NCI-H82 treated with DMSO at 0.1 percent for 48 hours (cell line): ENCODE results near the gene DNLZ.

ENCODE experiments used
- DNase-seq: peaks from one replicate; lab custom pipeline; 2025; ENCODE audit not compliant: unreplicated experiment; lab: John Stamatoyannopoulos, UW

DNLZ gene

GRCh38 chr9:136397643-136398042 lies 34.1 kb upstream of the DNLZ start:
- no peak for DNase-seq

- no peak for DNase-seq
Measured at GRCh38 chr9:136396219-136396515, 32.6 kb upstream of the DNLZ start.

GRCh38 chr9:136395345-136396218 lies 32.0 kb upstream of the DNLZ start:
- DNase-seq: no peak

GRCh38 chr9:136395020-136395340 lies 31.4 kb upstream of the DNLZ start:
- DNase-seq: no peak

- no peak for DNase-seq
Measured at GRCh38 chr9:136394312-136395019, 30.9 kb upstream of the DNLZ start.

GRCh38 chr9:136393531-136393930 lies 30.0 kb upstream of the DNLZ start:
- no peak for DNase-seq

- no peak for DNase-seq
Measured at GRCh38 chr9:136392538-136393449, 29.2 kb upstream of the DNLZ start.

GRCh38 chr9:136391737-136392537 lies 28.4 kb upstream of the DNLZ start:
- DNase-seq: no peak

GRCh38 chr9:136389396-136389795 lies 25.9 kb upstream of the DNLZ start:
- DNase-seq: no peak

GRCh38 chr9:136387217-136387616 lies 23.7 kb upstream of the DNLZ start:
- DNase-seq: no peak

GRCh38 chr9:136386018-136386417 lies 22.5 kb upstream of the DNLZ start:
- DNase-seq: no peak

GRCh38 chr9:136385015-136385414 lies 21.5 kb upstream of the DNLZ start:
- DNase-seq: no peak

GRCh38 chr9:136383436-136383835 lies 19.9 kb upstream of the DNLZ start:
- no peak for DNase-seq

GRCh38 chr9:136381966-136382513 lies 18.5 kb upstream of the DNLZ start:
- no peak for DNase-seq

- no peak for DNase-seq
Measured at GRCh38 chr9:136381311-136381710, 17.8 kb upstream of the DNLZ start.

GRCh38 chr9:136380381-136380780 lies 16.8 kb upstream of the DNLZ start:
- DNase-seq: no peak

- no peak for DNase-seq
Measured at GRCh38 chr9:136379891-136380290, 16.3 kb upstream of the DNLZ start.

- DNase-seq: no peak
Measured at GRCh38 chr9:136379401-136379800, 15.9 kb upstream of the DNLZ start.

- no peak for DNase-seq
Measured at GRCh38 chr9:136379003-136379287, 15.4 kb upstream of the DNLZ start.

- no peak for DNase-seq
Measured at GRCh38 chr9:136378170-136379002, 14.8 kb upstream of the DNLZ start.
